ENCODE data around the gene KIT.

GRCh38 chr4:54645830-54646229, 11.9 kb upstream of the KIT start:
- TF ChIP-seq POLR2A (IDR thresholded peaks at IDR 0.05; ENCODE audit: low read depth, low read length) (no peak), ATF2 (IDR thresholded peaks at IDR 0.05; ENCODE audit: low read length) (no peak), EP300 (IDR thresholded peaks at IDR 0.05; ENCODE audit: borderline replicate concordance in 1 of 2, control insufficient read depth in 1 of 2, low read depth in 2 of 2, low read length in 2 of 2) (no peak), TBL1XR1 (IDR thresholded peaks at IDR 0.05; ENCODE audit: low read depth, low read length) (no peak), REST (IDR thresholded peaks at IDR 0.05; ENCODE audit: low read depth, low read length) (no peak), CTCF (IDR thresholded peaks at IDR 0.05 in 2 of 3, conservative IDR thresholded peaks at IDR 0.05 in 1 of 3; ENCODE audit: control insufficient read depth in 2 of 3, extremely low read depth in 1 of 3, insufficient read depth in 1 of 3, low read depth in 3 of 3, low read length in 3 of 3) (no peak), YY1 (IDR thresholded peaks at IDR 0.05; ENCODE audit: low read depth, low read length) (no peak), RUNX3 (IDR thresholded peaks at IDR 0.05; ENCODE audit: low read length) (no peak), USF1 (IDR thresholded peaks at IDR 0.05; ENCODE audit: borderline replicate concordance, extremely low read length, insufficient read depth, low read depth, low read length) (no peak), PAX8 (IDR thresholded peaks at IDR 0.05) (no peak), SIN3A (IDR thresholded peaks at IDR 0.05; ENCODE audit: low read depth, low read length) (no peak)

Measured in GM12878 (cell line).